NCI-H2196 treated with DMSO at 0.1 percent for 48 hours (cell line): ENCODE results near the gene SIK2.

Source experiments
- DNase-seq: peaks from one replicate; lab custom pipeline; 2025; ENCODE audit not compliant: unreplicated experiment; lab: John Stamatoyannopoulos, UW

Gene SIK2

GRCh38 chr11:111601979-111602864, at the start of gene SIK2:
Gene SIK2, plus strand, starts transcription at chr11:111602449. Its CDS starts 115 bp downstream, at chr11:111602564.
- peak; percentile 95 for DNase-seq

- DNase-seq, result no peak
These were observed 47.7 kb upstream of the SIK2 start for GRCh38 chr11:111554532-111554931.

GRCh38 chr11:111555255-111555654, 47.0 kb upstream of the SIK2 start:
- DNase-seq, result no peak

GRCh38 chr11:111557425-111558111, 44.7 kb upstream of the SIK2 start:
- DNase-seq, result no peak

- DNase-seq, result no peak
These were observed 42.3 kb upstream of the SIK2 start for GRCh38 chr11:111559800-111560464.

- no peak for DNase-seq
These were observed 41.4 kb upstream of the SIK2 start for GRCh38 chr11:111560800-111561199.

GRCh38 chr11:111561306-111561705, 40.9 kb upstream of the SIK2 start:
- DNase-seq, result no peak

- DNase-seq, result no peak
These were observed 40.4 kb upstream of the SIK2 start for GRCh38 chr11:111561791-111562325.

GRCh38 chr11:111562692-111563389, 39.4 kb upstream of the SIK2 start:
- DNase-seq, result no peak

GRCh38 chr11:111565114-111565720, 37.0 kb upstream of the SIK2 start:
- peak; percentile 52 for DNase-seq

- no peak for DNase-seq
These were observed 35.9 kb upstream of the SIK2 start for GRCh38 chr11:111566324-111566723.

- no peak for DNase-seq
These were observed 32.8 kb upstream of the SIK2 start for GRCh38 chr11:111569476-111569875.

- no peak for DNase-seq
These were observed 31.5 kb upstream of the SIK2 start for GRCh38 chr11:111570796-111571195.

- DNase-seq, result no peak
These were observed 30.3 kb upstream of the SIK2 start for GRCh38 chr11:111571829-111572501.

GRCh38 chr11:111572581-111572980, 29.7 kb upstream of the SIK2 start:
- DNase-seq, result no peak

- no peak for DNase-seq
These were observed 28.4 kb upstream of the SIK2 start for GRCh38 chr11:111573821-111574249.

GRCh38 chr11:111574373-111575225, 27.6 kb upstream of the SIK2 start:
- DNase-seq, result no peak

- no peak for DNase-seq
These were observed 26.5 kb upstream of the SIK2 start for GRCh38 chr11:111575740-111576139.

- DNase-seq, result no peak
These were observed 24.4 kb upstream of the SIK2 start for GRCh38 chr11:111577821-111578220.
